CMK (cell line): ENCODE measurements around the gene PDCD2L.
"Not testable (repeated sequence)": the region's sequence is repeated elsewhere in the genome, so short reads cannot be mapped to it uniquely, and the experiment has no call there.

Experiments
- DNase-seq: peaks from one replicate; pipeline ENCODE4 v3.0.0-alpha.2; 2010; ENCODE audit warnings: low read depth

The PDCD2L gene, protein sequence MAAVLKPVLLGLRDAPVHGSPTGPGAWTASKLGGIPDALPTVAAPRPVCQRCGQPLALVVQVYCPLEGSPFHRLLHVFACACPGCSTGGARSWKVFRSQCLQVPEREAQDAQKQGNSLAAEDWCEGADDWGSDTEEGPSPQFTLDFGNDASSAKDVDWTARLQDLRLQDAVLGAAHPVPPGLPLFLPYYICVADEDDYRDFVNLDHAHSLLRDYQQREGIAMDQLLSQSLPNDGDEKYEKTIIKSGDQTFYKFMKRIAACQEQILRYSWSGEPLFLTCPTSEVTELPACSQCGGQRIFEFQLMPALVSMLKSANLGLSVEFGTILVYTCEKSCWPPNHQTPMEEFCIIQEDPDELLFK

DNA sequence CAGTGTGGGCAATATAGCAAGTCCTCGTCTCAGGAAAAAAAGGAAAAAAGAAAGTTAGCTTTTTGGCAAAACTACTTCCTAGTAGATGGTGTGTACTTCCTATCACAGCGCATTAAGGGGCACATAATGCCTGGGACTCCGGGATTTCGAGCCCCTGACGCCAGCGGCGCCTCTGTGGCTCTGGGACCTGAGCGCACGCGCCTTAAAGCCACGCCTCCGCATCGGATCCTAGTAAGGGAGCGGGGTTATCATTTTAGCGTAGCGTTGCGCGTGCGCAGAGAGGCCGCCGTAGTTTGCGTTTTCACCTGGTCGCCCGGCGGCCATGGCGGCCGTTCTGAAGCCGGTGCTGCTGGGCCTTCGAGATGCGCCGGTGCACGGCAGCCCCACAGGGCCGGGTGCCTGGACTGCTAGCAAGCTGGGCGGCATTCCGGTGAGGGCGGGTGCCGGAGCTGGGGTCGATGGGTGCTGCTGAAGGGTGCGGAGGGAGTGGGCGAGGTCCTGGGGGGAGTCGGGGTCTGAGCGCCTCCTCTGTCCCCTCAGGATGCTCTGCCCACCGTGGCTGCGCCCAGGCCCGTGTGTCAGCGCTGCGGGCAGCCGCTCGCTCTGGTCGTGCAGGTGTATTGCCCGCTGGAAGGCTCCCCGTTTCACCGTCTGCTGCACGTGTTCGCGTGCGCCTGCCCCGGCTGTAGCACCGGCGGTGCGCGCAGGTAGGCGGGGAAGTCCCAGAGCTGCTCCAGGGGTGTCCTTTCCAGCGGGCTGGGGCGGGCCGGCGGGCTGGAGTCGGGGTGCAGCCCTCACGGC is at the start of gene PDCD2L:
Gene PDCD2L, plus strand, starts transcription at position 291 of the 801 bp plus-strand sequence. Its CDS starts 32 bp downstream, at position 323.
- DNase-seq, result peak; percentile 70

DNA sequence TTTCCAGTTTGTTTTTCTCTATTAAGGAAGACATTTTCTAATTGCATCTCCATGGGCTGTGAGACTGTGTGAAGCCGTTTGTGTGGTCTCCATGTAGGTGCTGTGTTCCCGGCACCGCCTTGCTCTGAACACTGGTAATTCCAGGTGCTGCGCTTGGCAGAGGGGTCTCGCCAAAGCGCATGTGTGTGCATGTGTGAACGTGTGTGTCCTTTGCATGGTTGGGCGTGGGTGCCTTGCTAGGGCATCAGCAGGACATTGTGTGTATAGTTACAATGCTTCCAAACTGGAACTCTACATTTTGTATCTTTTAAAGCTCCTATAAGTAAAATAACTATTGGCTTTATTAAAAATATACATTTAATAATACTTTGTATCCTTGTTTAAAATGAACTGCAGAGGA is 49.0 kb upstream of the PDCD2L start:
- DNase-seq, result no peak

DNA sequence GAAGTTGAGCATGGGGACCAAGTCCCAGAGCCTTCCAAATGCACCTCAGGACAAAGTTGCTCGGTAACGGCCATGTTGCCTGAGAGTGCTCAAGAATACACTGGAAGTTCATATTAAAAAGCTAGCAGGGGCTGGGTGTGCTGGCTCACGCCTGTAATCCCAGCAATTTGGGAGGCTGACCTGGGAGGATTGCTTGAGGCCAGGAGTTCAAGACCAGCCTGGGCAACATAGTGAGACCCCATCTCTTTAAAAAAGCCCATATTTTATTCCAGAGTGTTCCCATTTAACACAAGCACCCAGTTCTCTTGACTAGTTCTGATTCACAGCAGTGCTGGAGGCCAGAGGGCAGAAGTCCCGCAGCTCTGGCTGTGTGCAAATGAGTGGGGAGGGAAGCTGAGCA is 47.3 kb upstream of the PDCD2L start:
- DNase-seq, result no peak

DNA sequence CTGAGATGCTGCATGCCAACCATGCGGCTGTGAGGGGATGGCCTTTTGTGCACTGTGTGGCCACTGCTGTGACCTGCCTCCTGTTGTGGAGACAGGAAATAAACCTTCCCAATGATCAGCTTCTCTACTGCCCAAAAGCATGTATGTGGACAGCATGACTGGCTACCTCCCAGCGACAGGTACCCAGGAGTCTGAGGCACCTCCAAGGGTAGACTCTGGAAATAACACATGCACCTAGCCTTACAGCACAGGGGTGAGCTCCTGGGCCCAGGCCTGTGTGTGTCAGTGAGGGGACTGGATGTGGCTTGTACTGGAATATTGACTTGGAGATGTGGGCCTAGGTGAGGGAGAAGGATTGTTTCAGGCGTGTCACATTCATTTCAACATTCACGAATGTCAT is 46.8 kb upstream of the PDCD2L start:
- no peak for DNase-seq

DNA sequence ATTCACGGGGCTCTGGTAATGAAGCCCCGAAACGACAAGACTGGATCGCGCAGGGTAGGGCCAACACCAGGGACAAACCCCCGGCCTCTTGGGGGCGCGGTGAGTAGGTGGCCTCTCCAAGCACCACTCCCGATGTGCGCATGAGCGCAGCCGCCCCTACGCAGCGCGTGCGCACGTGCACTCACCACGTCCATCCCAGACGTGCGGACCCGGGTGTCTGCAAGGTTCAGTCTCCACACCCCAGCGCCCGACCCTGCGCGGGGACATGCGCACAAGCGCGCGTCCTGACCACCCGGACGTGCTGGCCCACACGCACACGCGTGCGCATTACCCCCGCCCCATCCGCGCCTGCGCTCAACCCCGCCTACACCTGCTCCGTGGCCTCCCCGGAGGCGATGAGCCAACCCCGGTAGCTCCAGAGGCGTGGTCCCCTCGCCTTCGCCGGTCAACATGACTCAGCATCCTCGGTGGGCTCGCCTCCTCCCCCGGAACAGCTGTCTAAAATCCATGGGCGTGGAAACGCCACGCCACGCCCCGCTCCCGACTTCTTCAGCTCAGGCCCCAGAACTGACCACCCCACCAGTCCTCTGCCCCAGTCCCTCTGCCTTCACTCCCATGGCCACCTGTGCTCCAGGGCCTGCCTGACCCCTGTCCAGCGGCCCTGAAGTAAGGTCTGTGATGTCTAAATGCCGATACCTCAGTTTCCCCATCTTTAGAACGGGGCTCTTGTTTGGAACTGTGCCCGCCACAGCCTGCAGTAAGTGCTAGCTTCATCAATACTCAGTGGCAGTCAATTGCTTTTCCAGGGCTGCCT is 44.9 kb upstream of the PDCD2L start:
- DNase-seq, result peak; percentile 99

DNA sequence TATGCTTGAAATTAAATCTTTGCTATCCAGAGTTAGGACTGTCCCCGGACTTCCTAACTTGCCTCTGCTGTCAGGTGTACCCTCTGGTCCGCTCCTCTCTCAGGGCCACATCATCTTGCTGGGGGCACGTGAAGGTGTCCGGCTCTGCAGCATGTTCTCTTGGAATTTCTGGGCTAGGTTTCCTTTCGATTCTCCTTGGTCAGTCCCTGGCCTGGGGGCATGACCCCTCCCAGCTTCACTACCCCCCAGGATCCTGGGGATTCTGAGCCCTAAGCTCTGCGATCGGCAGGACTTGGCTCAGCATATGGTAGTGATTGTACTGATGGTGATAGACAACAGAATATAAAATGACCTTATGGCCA is 44.3 kb upstream of the PDCD2L start:
- DNase-seq, result no peak

DNA sequence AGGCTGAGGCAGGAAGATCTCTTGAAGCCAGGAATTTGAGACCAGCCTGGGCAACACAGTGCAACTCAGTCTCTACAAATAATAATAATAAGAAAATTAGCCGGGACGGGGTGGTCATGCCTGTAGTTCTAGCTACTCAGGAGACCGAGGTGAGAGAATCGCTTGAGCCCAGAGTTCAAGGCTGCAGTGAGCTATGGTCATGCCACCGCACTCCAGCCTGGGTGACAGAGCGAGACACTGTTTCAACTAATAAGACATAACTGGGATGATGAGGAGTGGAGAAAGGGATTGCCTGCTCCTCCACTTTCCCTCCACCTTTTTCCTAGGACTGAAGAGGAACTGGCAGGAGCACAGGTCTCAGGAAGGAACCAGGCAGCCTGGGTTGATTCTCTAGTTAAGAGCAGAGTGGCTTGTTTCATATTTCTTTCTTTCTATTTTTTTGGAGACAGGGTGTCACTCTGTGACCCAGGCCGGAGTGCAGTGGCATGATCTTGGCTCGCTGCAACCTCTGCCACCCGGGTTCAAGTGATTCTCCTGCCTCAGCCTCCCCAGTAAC is 43.8 kb upstream of the PDCD2L start:
- no peak for DNase-seq

DNA sequence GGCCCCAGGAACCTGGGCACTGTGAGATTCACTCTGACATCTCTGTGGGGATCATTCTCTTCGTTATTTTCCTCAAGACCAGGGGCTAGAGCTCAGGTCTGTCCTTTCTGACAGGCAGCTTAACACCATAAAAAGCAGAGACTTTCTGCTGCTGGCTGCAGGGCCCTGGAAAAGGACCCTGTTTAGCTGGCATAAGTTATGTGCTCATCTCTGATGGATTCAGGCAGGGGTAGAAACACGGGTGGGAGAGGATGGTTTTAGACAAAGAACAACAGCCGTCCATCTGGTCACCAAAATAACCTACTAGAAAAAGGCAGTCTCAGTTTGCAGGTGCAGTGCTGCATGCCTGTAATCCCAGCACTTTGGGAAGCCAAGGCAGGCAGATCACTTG is 41.5 kb upstream of the PDCD2L start:
- no peak for DNase-seq

DNA sequence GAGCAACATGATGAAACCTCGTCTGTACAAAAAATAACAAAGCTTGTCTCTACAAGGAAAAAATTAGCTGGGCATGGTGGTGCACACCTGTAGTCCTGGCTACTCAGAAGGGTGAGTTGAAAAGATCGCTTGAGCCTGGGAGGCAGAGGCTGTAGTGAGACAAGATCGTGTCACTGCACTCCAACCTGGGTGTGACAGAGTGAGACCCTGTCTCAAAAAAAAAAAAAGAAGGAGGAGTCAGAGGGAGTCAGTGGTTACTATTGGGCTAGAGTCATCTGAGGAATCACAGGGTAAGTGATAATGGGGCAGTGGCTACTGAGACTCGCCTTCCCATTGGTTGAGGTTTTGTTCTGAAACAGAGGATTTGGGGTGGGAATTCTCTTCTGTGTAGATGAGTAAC is 41.1 kb upstream of the PDCD2L start:
- DNase-seq, result no peak

DNA sequence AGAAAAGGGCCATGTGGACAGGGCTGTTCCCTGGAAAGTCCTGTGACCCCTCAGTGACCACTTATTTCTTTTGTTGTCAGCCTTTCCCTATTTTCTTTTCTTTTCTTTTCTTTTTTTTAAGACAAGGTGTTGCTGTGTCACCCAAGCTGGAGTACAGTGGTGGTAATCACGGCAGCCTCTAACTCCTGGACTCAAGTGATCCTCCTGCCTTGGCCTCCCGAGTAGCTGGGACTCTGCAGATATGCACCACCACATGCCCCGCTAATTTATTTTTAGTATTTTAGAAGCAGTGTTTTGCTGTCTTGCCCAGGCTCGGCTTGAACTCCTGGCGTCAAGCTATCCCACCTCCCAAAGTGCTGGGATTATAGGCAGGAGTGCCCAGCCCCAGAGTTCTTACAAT is 40.3 kb upstream of the PDCD2L start:
- DNase-seq, result no peak

DNA sequence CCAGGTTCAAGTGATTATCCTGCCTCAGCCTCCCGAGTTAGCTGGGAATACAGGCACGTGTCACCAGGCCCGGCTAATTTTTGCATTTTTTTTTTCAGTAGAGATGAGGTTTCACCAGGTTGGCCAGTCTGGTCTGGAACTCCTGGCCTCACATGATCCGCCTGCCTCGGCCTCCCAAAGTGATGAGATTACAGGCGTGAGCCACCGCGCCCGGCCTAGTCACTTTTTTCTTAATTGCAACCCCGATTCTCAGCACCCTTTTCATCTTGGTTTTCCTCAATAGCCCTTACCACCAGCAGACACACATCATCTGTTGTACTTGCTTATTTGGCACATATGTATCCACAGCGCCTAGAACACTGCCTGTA is 39.8 kb upstream of the PDCD2L start:
- no peak for DNase-seq

DNA sequence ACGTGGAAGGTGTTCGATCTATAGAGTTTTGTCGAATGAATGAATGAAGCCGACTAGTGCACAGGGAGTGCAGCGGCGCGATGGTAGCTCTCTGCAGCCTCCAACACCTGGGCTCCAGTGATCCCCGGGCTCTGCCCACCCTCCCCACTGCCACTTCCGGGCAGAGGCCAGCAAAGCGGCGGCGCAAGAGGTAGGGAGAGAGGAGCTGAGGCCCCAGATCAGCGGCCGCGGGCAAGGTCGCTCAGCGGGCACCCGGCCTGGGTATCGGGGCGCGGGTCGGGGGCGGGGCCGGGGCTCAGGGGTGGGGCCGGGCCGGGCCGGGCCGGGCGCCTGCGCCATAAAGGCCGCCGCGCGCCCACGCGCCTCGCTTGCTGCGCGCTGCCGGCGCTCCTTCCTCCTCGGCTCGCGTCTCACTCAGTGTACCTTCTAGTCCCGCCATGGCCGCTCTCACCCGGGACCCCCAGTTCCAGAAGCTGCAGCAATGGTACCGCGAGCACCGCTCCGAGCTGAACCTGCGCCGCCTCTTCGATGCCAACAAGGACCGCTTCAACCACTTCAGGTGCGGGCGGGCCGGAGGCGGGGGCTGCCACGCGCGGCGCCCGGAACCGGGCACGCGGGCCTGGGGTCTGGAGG is 39.3 kb upstream of the PDCD2L start, which contains the start of gene GPI:
Gene GPI, plus strand, starts transcription at position 367 of the 633 bp plus-strand sequence. Its CDS starts 71 bp downstream, at position 438.
- DNase-seq, result peak; percentile 49

DNA sequence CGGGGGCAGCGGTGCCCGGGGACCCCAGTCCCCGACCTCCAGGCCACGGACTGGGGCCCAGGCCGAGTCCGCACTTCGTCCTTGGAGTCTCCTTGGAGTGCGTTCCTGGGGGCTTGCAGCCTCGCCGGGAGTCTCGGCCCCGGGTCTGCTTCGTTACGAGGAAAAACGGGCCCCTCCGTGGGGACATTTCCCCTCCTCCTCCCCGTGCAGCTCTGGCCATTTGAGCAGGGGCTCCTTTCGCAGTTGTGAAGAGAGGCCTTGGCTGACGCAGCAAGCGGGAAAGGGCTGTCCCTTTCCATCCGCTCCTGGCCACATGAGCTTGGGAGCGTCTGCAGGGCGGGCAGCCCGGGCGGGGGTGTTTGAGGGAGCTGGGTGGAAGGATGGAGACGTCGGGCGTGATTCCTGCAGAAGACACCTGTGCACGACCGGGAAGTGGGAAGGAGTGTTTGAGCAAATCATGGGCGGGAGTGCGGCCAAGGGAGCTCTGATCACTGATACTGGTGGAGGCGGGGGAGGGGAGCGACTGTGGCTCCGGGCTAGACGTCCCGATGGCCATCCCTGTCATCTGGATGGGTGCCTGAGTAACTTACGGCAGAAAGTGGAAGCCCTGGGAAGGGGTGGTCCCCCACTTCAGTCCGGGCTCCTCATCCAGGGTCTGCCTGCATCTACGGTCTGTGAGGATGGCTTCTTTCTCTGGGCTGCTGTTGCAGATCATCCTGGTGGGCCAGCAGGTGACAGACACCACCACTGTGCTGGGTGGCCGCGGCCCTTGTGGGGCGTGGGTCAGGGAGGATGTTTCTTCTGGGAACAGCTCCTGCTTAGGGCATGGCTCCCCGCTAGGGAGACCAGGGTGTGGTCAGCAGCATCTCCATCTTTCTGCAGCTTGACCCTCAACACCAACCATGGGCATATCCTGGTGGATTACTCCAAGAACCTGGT is 38.5 kb upstream of the PDCD2L start:
- no peak for DNase-seq

DNA sequence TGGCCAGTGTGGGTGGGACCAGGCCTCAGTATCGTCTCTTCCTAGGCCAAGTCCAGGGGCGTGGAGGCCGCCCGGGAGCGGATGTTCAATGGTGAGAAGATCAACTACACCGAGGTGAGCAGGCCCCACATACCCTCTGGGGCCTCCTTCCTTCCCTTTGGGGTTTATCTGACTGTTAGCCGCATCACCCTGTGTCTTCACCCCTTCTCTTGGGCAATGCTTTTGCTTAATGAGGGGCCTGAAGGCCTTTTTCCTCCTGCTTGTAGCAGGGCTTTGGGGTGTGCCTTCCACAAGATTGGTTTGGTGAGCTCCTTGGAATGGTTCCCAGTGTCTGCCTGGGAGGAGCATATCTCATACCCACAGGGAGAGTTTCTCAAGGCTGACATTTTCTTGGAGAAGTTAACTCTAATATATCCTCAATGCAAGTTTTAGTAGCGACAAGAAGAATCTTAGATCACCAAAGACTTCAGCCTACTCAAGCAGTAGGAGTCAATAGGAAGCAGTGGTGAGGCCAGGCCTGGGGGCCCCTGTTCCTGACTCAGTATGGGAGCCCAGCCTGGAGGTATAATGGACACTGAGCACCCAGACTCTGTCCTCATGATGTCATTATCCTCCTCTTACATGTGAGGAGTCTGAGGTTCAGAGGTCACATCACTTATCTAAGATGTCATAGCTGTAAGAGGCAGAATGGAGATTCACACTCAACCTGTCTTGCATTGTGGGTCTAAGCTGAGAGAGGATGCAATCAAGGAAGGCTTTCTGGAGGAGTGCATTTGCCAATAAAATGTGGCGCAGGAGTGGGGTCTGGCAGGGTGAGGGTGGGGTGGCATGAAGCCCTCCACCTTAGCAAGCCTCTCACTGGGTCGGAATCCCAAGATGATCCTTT is 37.2 kb upstream of the PDCD2L start:
- no peak for DNase-seq

DNA sequence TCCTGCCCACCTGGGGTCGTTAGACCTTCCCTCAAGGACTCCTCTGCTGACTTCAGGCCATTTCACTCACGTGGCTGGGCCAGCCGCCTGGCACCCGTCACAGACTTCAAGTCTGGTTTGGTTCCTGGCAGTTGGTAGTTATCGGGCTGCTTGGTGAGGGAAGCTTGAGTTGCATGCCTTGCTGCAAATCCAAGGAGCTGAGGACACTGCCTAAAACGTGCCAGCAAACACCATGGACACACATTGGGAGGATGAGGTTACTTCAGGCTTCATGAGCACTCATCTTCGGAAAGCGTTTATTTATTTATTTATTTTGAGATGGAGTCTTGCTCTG is 36.6 kb upstream of the PDCD2L start:
- no peak for DNase-seq

DNA sequence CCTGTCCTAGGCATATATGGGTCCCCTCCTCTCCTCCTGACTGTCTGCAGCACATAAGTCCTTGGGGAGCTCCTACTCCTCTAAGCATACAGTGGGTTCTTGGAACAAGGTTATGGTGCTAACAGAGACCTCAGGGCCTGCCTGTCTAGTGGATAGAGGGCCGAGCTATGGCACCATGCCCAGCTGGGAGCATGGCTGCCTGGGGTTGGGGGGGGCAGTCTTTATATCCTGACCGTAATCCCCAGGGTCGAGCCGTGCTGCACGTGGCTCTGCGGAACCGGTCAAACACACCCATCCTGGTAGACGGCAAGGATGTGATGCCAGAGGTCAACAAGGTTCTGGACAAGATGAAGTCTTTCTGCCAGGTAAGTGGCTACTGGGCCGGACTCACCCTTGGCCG is 35.9 kb upstream of the PDCD2L start:
- DNase-seq, result no peak

DNA sequence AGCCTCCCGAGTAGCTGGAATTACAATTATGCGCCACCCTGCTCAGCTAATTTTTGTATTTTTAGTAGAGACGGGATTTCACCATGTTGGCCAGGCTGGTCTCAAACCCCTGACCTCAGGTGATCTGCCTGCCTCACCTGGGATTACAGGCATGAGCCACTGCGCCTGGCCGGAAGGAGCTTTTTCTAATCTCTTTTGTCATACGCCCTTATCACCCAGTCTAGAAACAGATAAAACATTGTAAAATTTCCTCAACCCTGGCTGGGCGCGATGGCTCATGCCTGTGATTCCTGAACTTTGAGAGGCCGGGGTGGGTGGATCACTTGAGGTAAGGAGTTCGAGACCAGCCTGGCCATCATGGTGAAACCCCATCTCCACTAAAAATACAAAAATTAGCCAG is 35.0 kb upstream of the PDCD2L start:
- not testable (repeated sequence) for DNase-seq

DNA sequence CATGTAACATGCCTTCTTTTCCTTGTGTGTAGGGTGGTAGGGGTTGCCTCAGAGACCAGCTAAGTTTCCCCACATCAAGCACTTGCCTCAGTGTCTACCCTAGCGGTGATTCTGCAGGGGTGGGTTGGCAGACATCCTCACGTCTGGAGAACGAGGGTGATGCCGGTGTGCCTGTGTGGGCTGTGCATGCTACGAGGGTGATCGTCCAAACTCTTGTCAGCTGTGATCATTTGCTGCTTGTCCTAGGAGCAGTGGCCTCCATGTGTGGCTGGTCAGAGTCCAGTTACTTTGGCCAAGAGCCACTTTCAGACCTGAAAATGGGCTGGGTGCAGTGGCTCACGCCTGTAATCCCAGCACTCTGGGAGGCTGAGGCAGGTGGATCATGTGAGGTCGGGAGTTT is 34.1 kb upstream of the PDCD2L start:
- DNase-seq, result no peak

DNA sequence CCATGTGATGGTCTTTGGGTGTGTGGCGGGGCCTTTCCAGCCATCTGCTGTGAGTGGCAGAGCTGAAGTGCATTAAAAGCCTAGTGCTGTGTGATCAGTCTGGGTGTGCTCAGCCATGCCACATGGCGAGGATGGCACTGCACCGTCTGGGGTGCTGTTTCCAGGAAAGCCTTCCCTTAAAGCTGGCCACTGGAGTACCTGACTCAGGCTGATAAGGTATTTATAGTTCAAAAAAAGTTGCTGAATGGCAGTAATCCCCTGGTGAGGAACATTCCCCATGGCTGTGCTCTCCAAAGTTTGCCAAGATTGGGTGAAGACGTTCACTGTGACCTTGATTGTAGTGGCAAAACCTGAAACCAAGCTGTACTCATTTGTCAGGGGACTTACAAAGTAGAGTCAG is 33.2 kb upstream of the PDCD2L start:
- no peak for DNase-seq
